Kidney (tissue), 14 donors: Measurements from ENCODE around the gene LDLRAP1. TPM values are rescaled to one million over a fixed set of nuclear protein-coding genes. Genes with fewer than 3 reads are reported as not detected.

Experiments
- DNase-seq, 5 donors: peaks; one replicate each; pipeline ENCODE4 v3.0.0-alpha.2; 2013 to 2020
- FAIRE-seq: peaks from 2 replicates; lab custom pipeline; 2012; peaks lifted over from hg19 to GRCh38; lab: Jason Lieb, UNC
- H3K27ac ChIP-seq, 2 donors: one replicate each; pipeline ENCODE4 v1.7.0; 2013; ENCODE audit warnings: low read depth in 2 of 2, low read length in 2 of 2, inconsistent platforms in 1 of 2
- H3K27me3 ChIP-seq: one replicate; pipeline ENCODE4 v1.7.1; 2013; ENCODE audit warnings: low read length, inconsistent platforms; ENCODE audit not compliant: control insufficient read depth, insufficient read depth
- H3K36me3 ChIP-seq, 3 donors: one replicate each; pipeline versions ENCODE4 v1.7.0 to v1.7.1; 2013; ENCODE audit warnings: low read length in 3 of 3, control low read depth in 1 of 3, inconsistent platforms in 1 of 3; ENCODE audit not compliant: insufficient read depth in 3 of 3, control insufficient read depth in 2 of 3
- H3K4me1 ChIP-seq, 3 donors: one replicate each; pipeline versions ENCODE4 v1.7.0 to v1.7.1; 2013; ENCODE audit warnings: low read length in 3 of 3, inconsistent platforms in 1 of 3, low read depth in 1 of 3; ENCODE audit not compliant: control insufficient read depth in 2 of 3, insufficient read depth in 2 of 3
- H3K4me3 ChIP-seq, 3 donors: one replicate each; pipeline versions ENCODE4 v1.7.0 to v1.8.1; 2013; ENCODE audit warnings: low read length in 3 of 3, control low read depth in 1 of 3, inconsistent platforms in 1 of 3
- H3K9ac ChIP-seq, 3 donors: one replicate each; pipeline versions ENCODE4 v1.7.0 to v1.7.1; 2013; ENCODE audit warnings: low read length in 3 of 3, control low read depth in 1 of 3, inconsistent platforms in 1 of 3
- H3K9me3 ChIP-seq, 3 donors: one replicate each; pipeline versions ENCODE4 v1.7.0 to v1.7.1; 2013; ENCODE audit warnings: low read length in 3 of 3, control low read depth in 1 of 3, inconsistent platforms in 1 of 3; ENCODE audit not compliant: control insufficient read depth in 2 of 3, insufficient read depth in 1 of 3
- intact Hi-C: fragments of 100-400 bp; cut with DNase I; formaldehyde crosslinking; loops from one replicate; pipeline ENCODE4 v1.11.1; 2022
- polyA plus RNA-seq: library from polyadenylated mRNA; stranded (reverse); fragments of 350-450 nt; fragmentation: Illumina TruSeq; extraction: RNeasy Lipid Tissue Mini Kit (QIAGEN cat#74804); gene quantifications from one replicate; pipeline ENCODE4 v1.2.3, GENCODE V29; 2014; ENCODE audit warnings: low read depth, low replicate concordance; ENCODE audit not compliant: insufficient read depth
- total RNA-seq: library from RNA; stranded (reverse); fragmentation: NEBNext Ultra II Directional; extraction: Animal tissue kit (Norgen Biotek cat#: 25700); gene quantifications from one replicate; pipeline ENCODE4 v1.2.1, GENCODE V29; 2021
- TF ChIP-seq, protein P1 (sequence below): IDR thresholded peaks from 3 replicates; pipeline ENCODE4 v1.5.1; 2012; ENCODE audit warnings: mild to moderate bottlenecking, moderate library complexity, borderline replicate concordance; ENCODE audit not compliant: insufficient read depth; ENCODE audit errors: extremely low read depth
- donor health status: control.
- donor health status: control.
- donor health status: control.
- donor health status: control.
- donor health status: control.
- donor health status: DM: yes; HTN: yes; CAD: no.
- donor health status: Normal renal cell carcinoma (clear cell type).

The LDLRAP1 gene
- total and polyA plus RNA-seq, 2 donors from 2014 or later, result 14.4 to 26.2 TPM

DNA sequence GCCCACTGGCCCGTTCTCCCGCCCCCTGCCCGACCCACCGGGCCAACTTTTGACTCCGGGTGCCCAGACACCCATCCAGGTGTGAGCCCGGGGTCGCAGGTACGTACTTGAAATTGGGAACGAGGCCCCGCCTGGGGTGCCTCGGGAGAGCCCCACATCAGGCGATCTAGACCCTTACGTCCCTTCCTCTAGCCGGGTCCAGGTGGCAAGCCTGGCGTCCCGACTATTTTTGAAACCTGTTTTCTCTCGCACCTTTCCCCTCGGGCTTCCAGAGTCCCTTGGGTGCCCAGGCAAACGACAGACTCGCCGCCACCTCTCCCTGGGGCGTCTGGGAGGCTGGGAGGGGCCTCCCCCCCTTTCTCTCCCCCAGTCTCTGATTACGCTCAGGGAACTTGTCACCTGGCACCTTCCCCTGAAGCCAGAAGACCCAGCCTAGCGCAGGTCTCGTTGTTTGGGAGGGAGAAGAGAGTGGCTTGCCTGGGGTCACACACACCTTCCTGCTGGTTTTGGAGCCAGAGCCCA is 898 bp downstream of the LDLRAP1 start:
- DNase-seq (no peak), FAIRE-seq (no peak)
- intact Hi-C loops, result no loop called here
- TF ChIP-seq, protein P1, sequence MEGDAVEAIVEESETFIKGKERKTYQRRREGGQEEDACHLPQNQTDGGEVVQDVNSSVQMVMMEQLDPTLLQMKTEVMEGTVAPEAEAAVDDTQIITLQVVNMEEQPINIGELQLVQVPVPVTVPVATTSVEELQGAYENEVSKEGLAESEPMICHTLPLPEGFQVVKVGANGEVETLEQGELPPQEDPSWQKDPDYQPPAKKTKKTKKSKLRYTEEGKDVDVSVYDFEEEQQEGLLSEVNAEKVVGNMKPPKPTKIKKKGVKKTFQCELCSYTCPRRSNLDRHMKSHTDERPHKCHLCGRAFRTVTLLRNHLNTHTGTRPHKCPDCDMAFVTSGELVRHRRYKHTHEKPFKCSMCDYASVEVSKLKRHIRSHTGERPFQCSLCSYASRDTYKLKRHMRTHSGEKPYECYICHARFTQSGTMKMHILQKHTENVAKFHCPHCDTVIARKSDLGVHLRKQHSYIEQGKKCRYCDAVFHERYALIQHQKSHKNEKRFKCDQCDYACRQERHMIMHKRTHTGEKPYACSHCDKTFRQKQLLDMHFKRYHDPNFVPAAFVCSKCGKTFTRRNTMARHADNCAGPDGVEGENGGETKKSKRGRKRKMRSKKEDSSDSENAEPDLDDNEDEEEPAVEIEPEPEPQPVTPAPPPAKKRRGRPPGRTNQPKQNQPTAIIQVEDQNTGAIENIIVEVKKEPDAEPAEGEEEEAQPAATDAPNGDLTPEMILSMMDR, result no peak
- H3K27ac ChIP-seq, result peak overlapping the region in 1 of 2 donors; percentile 47
- H3K4me3 ChIP-seq, result peak overlapping the region in 2 of 3 donors; percentile 63 to 73
- H3K27me3 ChIP-seq, result no peaks in the 10 kb centered on the region
- H3K9ac ChIP-seq, result peak overlapping the region in 2 of 3 donors; percentile 49 to 65
- no peaks in the 10 kb centered on the region for H3K36me3 ChIP-seq
- H3K4me1 ChIP-seq, result peaks cover 0 to 23% (median 12%) of the 10 kb centered on the region in 3 donors
- H3K9me3 ChIP-seq, result no peaks in the 10 kb centered on the region

DNA sequence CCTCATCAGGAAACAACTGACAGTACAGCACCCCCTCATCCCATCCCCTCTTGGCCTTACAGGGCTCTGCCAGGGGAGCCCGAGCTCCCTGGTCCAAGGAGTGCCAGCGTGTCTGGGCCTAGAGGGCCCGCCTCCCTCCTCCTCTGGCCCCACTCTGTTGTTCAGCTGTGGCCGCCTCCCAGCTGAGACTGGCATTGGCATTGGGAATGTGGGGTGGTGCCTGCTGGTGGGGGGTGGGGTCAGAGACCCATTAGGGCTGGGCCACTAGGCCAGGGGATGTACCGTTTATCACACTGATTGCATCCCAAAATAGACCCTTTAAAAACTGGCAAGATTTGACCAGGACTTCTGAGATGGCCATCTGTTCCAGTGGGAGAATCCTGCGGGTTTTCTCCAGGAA is 1.4 kb downstream of the LDLRAP1 start:
- H3K4me1 ChIP-seq, result peaks cover 0 to 27% (median 17%) of the 10 kb centered on the region in 3 donors
- no peak for FAIRE-seq
- peak overlapping the region in 1 of 3 donors; percentile 65 for H3K9ac ChIP-seq
- no peak overlapping the region for H3K27ac ChIP-seq
- H3K4me3 ChIP-seq, result peak overlapping the region in 2 of 3 donors; percentile 63 to 73
- DNase-seq, result no peak
- intact Hi-C loops, result no loop called here
- TF ChIP-seq, protein P1, result no peak
- H3K9me3 ChIP-seq, result no peaks in the 10 kb centered on the region
- H3K36me3 ChIP-seq, result no peaks in the 10 kb centered on the region
- H3K27me3 ChIP-seq, result no peaks in the 10 kb centered on the region

DNA sequence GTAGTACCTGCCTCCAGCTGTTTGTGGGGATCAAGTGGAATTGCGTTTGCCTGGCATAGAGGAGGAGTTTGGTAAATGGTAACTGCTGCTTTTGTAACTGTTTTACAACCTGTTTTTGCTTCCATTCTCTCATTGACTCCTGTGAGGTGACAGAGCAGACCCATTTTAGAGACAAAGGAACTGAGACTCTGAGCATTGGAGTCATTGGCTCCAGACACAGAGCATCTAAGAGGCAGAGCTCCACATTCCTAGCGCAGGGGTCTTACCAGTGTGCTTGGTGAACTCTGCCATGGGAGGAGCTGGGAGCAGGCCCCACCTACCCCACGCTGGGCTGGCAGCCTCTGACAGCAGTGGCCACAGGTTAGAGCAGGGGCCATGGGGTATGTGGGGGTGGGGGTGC is 2.4 kb downstream of the LDLRAP1 start:
- Histone ChIP-seq H3K9me3 (no peaks in the 10 kb centered on the region), H3K4me1 (peaks cover 0 to 35% (median 26%) of the 10 kb centered on the region in 3 donors), H3K4me3 (peak overlapping the region in 1 of 3 donors; percentile 73), H3K36me3 (no peaks in the 10 kb centered on the region), H3K9ac (peak overlapping the region in 1 of 3 donors; percentile 28), H3K27ac (no peak overlapping the region), H3K27me3 (no peaks in the 10 kb centered on the region)
- TF ChIP-seq, protein P1, result no peak
- FAIRE-seq (no peak), DNase-seq (no peak)
- intact Hi-C loops, result no loop called here
